ENCODE measurements around the gene ZFP14. TPM values are rescaled to one million over a fixed set of nuclear protein-coding genes. Genes with fewer than 3 reads are reported as not detected.

The ZFP14 gene
- total RNA-seq (2012; rRNA removed) = 2.0 and 2.2 TPM in 2 replicates
- polyA plus RNA-seq (2012; rRNA removed) = 0.46 and 0.67 TPM in 2 replicates
- 0.09 and 0.12 TPM in 2 replicates for polyA plus RNA-seq (2012; cell fraction: cytosol; rRNA removed)
- 0.13 and 1.7 TPM in 2 replicates for polyA plus RNA-seq (2012; cell fraction: nucleus; rRNA removed; ENCODE audit: low replicate concordance)
- percentile 59 among the genes with signal in this experiment for Bru-seq, nascent RNA
- BruChase-seq, experiment 1, labeled RNA remaining after a 6-hour chase = percentile 84 among the genes with signal in this experiment
- percentile 73 among the genes with signal in this experiment for BruChase-seq, experiment 2, labeled RNA remaining after a 2-hour chase
- long read RNA-seq, partial matches to known transcripts = 2 of 5 reads
- long read RNA-seq, other reads (novel, unspliced or antisense) = 3 of 5 reads

GRCh38 chr19:36378625-36379509, at the start of gene ZFP14:
ZFP14 (minus strand) TSS chr19:36379201; CDS start chr19:36367892, 11,309 bp downstream.
- Histone ChIP-seq H3K4me1 (ENCODE audit: control insufficient read depth, insufficient read depth, low read length) (peaks cover 4% of the 10 kb centered on the region; the same call in 1 of the 2 replicates), H4K8ac (ENCODE audit: low read depth in 2 of 2, low read length in 2 of 2) (peak within 1 kb of the TSS; percentile 91 to 93), H2AFZ (replicated peaks; ENCODE audit: low read length, poor library complexity) (peak within 1 kb of the TSS; percentile 99), H2BK120ac (ENCODE audit: low read depth, low read length) (no peak within 1 kb of the TSS), H2AK5ac (ENCODE audit: low read depth, low read length) (no peak within 1 kb of the TSS), H4K5ac (ENCODE audit: low read depth, low read length) (peak within 1 kb of the TSS; percentile 62), H4K91ac (ENCODE audit: insufficient read depth, low read depth, low read length) (no peak within 1 kb of the TSS), H3K27ac (ENCODE audit: insufficient read depth, low read length) (peak within 1 kb of the TSS; percentile 70), H2BK5ac (ENCODE audit: low read depth, low read length, poor library complexity, severe bottlenecking) (peak within 1 kb of the TSS; percentile 54), H3K36me3 (ENCODE audit: control insufficient read depth, insufficient read depth, low read length) (no peaks in the 10 kb centered on the region), H3K27me3 (ENCODE audit: control insufficient read depth, insufficient read depth, low read length) (no peaks in the 10 kb centered on the region), H3K4ac (ENCODE audit: low read depth, low read length) (peak within 1 kb of the TSS; percentile 21), H3K14ac (replicated peaks; ENCODE audit: low read depth, low read length) (peak within 1 kb of the TSS; percentile 30; the same call in 1 of the 2 replicates), H3K9ac (ENCODE audit: low read depth, low read length) (peak within 1 kb of the TSS; percentile 79), H3K9me3 (ENCODE audit: control insufficient read depth, insufficient read depth, low read length) (no peaks in the 10 kb centered on the region; the same call in 1 of the 2 replicates), H3K9me1 (ENCODE audit: insufficient read depth, low read length) (no peaks in the 10 kb centered on the region), H2BK20ac (ENCODE audit: low read depth, low read length) (no peak within 1 kb of the TSS), H3K18ac (ENCODE audit: low read depth, low read length) (no peak within 1 kb of the TSS), H4K20me1 (ENCODE audit: insufficient read depth, low read length) (no peaks in the 10 kb centered on the region), H3K23ac (ENCODE audit: low read depth, low read length) (peak within 1 kb of the TSS; percentile 41; the same call in 1 of the 2 replicates), H2BK15ac (ENCODE audit: low read depth, low read length) (no peak within 1 kb of the TSS), H3K56ac (ENCODE audit: extremely low read depth, insufficient read depth, low read length) (no peak within 1 kb of the TSS), H3K4me3 (ENCODE audit: insufficient read depth, low read depth, low read length) (peak within 1 kb of the TSS; percentile 66), H3K79me1 (ENCODE audit: low read depth in 1 of 2, low read length in 2 of 2) (peaks cover 8 to 16% of the 10 kb centered on the region in 2 experiments), H2AK9ac (replicated peaks; ENCODE audit: low read depth, low read length, poor library complexity) (peak within 1 kb of the TSS; percentile 52), H3K4me2 (ENCODE audit: low read depth, low read length) (peak within 1 kb of the TSS; percentile 78)
- in situ Hi-C loops (cut with MboI; ENCODE audit: low sequenced_read_pairs) (no loop called here), intact Hi-C loops (cut with micrococcal nuclease) (loop anchor here (5.0 kb wide), 2 partner anchors 38 to 162 kb away; partner anchors contain the start of genes ZFP82 and ZNF146), dilution Hi-C loops (cut with HindIII; ENCODE audit: low sequenced_read_pairs, unreplicated experiment) (no loop called here)
- ATAC-seq (ENCODE audit: low read depth) = peak; percentile 98
- ChIA-PET POLR2A (ENCODE audit: unreplicated experiment) (interaction anchor here (0.5 kb wide), 1 partner anchor 60 kb away, joined by 5 read pairs; no protein-coding TSS in a partner anchor), CTCF (interaction anchor here (0.6 kb wide), 1 partner anchor 33 kb away, joined by 3 read pairs; no protein-coding TSS in a partner anchor)
- WGBS, 2 experiments (ENCODE audit: extremely low coverage in 2 of 2, insufficient read length in 1 of 2) = 0% methylated on average over 12 of the region's 69 CpGs; no CpG with 5 or more reads in 1 of the 2 experiments
- BruUV-seq (replicated peaks) = no TSS peak
- DNase-seq = peak; percentile 91
- TF ChIP-seq SMC3 (IDR thresholded peaks at IDR 0.05; ENCODE audit: low read depth, low read length) = peak; percentile 23; the same call in 1 of the 2 replicates
- peak; percentile 41; the same call in 1 of the 2 replicates for TF ChIP-seq RAD21 (IDR thresholded peaks at IDR 0.05; ENCODE audit: low read length)
- TF ChIP-seq RCOR1 (IDR thresholded peaks at IDR 0.05; ENCODE audit: insufficient replicate concordance, low read length) = no peak
- TF ChIP-seq POLR2A (IDR thresholded peaks at IDR 0.05; ENCODE audit: low read depth, low read length) = no peak
- TF ChIP-seq NFE2L2 (IDR thresholded peaks at IDR 0.05; ENCODE audit: low read depth, low read length) = no peak
- peak; percentile 89 for TF ChIP-seq BHLHE40 (IDR thresholded peaks at IDR 0.05; ENCODE audit: low read depth, low read length)
- TF ChIP-seq, protein P1, sequence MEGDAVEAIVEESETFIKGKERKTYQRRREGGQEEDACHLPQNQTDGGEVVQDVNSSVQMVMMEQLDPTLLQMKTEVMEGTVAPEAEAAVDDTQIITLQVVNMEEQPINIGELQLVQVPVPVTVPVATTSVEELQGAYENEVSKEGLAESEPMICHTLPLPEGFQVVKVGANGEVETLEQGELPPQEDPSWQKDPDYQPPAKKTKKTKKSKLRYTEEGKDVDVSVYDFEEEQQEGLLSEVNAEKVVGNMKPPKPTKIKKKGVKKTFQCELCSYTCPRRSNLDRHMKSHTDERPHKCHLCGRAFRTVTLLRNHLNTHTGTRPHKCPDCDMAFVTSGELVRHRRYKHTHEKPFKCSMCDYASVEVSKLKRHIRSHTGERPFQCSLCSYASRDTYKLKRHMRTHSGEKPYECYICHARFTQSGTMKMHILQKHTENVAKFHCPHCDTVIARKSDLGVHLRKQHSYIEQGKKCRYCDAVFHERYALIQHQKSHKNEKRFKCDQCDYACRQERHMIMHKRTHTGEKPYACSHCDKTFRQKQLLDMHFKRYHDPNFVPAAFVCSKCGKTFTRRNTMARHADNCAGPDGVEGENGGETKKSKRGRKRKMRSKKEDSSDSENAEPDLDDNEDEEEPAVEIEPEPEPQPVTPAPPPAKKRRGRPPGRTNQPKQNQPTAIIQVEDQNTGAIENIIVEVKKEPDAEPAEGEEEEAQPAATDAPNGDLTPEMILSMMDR (conservative IDR thresholded peaks at IDR 0.05; ENCODE audit: low read depth, low read length) = peak; percentile 24; the same call in 1 of the 2 replicates
- TF ChIP-seq MXI1 (IDR thresholded peaks at IDR 0.05; ENCODE audit: borderline replicate concordance, low read depth, low read length) = 0 out of 2 replicates have a peak, but pooled peaks have one; percentile 11
- TF ChIP-seq CHD1 (IDR thresholded peaks at IDR 0.05; ENCODE audit: low read depth, low read length) = peak; percentile 87; the same call in 1 of the 2 replicates

All from IMR-90 (cell line).